Measurements from ENCODE around the gene ABCC11.

The ABCC11 gene

DNA sequence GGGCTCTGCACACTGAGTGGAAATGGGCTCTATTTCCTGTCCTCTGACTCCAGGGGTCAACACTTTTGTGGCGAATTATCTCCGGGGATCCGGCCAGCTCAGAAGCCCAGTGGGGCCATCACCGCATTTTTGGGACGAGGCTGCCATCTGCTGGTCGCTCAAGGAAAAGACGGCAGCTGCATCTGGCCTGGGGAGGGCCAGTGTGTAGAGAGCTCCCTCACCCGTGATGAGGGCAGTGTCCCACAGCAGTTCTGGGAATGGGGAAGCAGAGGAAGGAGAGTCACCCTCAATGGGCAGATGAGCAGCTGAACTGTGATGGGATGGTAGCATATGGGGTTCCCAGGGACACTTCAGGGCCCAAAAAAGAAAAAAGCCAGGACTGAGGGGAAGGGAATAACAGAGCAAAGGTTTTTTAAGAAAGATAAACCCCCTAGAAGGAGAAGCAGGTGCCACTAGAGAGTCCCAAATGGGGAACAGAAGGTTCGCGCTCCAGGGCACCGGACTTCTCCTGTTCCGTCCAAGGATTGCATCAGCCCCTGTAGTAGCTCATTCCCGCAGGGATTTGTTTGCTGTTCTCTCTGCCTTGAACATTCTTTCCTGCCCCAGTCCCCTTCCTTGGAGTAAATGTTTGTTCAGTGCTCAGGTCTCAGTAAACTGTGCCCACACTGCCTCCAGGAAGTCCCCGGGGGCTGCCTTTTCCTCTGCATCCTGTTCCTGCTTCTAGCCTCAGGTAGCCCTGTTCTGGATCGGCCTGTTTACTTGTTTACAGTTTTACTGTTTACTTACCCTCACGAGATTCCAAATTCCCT is 82.2 kb downstream of the ABCC11 start:
- peak; percentile 27 for DNase-seq (ENCODE audit: low read depth, low spot score)

DNA sequence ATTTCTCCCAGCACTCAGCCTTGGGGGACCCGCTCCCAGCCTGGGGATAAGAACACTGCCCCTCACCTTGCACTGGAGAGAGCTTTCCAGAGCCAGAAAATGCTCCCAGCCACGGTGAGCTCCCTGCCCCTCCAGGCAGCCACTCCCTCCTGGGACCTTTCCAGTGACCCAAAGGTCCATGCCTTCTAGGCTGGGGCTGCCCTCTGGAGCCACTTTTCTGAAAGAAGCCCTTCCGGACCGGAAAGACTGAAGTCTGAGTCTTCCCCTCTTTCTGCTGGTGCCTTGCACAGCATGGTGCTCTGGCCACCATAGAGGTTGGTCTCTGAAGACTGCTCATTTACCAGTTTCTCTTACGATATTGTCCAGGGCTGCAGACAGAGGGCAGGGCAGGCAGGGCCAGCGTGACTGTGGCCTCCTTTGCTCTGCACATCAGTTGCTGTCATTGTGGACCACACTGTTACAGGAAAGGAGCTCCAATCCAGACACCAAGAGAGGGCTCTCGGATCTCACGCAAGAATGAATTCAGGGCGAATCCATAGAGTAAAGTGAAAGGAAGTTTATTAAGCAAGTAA is 84.4 kb downstream of the ABCC11 start:
- DNase-seq (ENCODE audit: low read depth, low spot score) = no peak

DNA sequence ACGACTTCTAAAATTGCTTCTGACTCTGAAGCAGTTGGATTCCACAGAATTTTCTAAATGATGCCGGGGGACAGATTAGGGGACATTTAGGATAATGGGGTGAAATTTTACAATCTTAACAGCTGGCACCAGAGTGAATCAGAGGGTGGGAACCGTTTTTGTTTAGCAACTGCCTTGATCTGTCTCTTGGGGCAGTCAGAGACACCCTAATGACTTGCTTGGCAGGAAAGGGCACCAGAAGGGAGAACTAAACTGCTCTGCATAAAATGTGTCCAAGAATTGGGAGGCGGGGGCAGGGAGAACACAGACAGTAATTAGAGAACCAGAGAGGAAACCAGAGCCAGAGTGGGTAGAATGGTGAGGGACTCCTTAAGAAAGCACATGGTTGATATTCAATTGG is 85.4 kb downstream of the ABCC11 start:
- no peak for DNase-seq (ENCODE audit: low read depth, low spot score)

DNA sequence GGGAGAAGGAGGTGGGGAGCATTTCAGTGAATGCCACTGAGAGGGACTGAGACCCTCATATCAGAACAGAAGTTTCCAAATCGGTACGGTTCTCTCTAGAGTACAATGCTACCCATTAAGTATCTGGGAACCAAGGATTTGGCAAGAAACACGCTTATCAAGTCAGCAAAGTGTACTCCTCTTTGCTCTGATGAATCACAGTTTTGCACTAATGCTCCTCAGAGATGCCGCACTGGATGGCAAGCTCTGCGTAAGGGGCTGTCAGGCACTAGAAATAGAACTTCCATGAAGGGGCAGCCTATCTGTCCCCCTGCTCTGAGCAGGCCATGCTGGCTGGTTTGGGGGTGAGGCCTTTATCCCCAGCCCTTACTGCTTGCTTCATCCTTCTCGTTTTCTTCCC is 86.8 kb downstream of the ABCC11 start:
- DNase-seq (ENCODE audit: low read depth, low spot score) = no peak

DNA sequence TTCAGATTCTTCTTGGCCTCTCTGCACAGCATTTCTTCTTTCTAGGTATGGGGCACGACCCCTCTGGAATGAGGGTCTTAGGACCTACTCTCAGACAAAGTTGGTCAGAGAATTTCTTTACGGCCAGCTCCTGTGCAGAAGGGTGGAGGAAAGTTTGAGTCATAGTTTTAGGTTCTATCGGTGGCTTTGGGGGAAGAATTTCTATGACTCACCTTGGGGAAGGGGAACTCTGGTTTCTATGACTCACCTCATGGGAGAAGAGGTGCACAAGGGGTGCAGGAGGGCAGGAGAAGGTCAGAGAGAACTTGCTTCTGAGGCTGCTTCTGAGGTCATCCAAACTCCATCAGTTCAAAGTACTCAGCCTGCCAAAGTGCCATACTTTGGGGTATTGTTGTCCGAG is 89.0 kb downstream of the ABCC11 start:
- DNase-seq (ENCODE audit: low read depth, low spot score) = no peak

DNA sequence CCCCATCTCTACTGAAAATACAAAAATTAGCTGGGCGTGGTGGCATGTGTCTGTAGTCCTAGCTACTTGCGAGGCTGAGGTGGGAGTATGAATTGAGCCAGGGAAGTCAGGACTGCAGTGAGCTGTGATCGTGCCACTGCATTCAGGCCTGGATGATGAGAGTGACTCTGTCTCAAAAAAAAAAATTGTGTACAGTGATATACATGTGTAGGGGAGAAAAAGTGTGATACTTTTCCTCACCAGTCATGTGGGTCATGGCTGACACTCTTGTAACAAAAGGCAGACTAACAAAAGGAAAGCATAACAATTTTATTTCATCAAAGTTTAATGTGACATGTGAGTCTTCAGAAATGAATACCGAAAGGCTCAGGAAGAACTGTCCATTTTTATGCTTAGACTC is 89.5 kb downstream of the ABCC11 start:
- no peak for DNase-seq (ENCODE audit: low read depth, low spot score)

DNA sequence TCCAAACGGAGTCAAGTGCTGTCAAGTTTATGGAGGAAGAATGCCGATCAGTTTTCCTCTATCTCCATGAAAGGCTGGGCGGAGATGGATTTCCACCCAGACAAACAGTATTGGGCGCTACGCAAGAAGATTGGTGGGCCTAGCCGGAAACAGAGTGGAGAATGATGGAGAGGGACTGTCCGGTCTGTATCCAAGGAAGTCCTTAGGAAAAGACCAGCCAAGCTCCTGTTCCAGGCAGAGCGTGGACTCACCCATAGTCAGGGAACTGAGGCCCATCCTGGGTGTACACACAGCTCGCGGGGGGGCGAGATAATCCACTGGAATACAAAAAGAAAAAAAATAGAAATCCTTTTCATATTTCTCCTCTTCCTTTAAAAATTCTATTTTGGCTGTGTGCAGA is 90.0 kb downstream of the ABCC11 start:
- no peak for DNase-seq (ENCODE audit: low read depth, low spot score)

DNA sequence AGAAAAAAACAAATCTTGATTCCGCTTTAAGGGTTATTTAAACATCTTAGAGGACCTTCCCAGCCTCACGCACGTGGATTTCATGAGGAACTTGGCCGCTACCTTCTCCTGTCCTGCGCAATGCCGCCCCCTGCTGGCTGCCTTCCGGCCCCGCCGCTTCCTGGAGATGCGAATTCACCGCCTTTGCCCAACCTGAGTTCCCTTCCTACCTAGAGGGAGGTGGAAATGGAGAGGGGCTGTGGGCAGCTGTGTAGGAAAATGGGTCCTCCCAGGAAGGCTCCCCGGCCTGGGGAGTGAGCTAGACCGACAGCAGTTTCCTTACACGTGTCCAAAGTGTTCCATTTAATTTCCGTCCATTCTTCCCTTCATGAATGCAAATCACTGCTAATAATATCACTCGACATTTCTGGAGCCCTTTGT is 90.5 kb downstream of the ABCC11 start:
- peak; percentile 66 for DNase-seq (ENCODE audit: low read depth, low spot score)

DNA sequence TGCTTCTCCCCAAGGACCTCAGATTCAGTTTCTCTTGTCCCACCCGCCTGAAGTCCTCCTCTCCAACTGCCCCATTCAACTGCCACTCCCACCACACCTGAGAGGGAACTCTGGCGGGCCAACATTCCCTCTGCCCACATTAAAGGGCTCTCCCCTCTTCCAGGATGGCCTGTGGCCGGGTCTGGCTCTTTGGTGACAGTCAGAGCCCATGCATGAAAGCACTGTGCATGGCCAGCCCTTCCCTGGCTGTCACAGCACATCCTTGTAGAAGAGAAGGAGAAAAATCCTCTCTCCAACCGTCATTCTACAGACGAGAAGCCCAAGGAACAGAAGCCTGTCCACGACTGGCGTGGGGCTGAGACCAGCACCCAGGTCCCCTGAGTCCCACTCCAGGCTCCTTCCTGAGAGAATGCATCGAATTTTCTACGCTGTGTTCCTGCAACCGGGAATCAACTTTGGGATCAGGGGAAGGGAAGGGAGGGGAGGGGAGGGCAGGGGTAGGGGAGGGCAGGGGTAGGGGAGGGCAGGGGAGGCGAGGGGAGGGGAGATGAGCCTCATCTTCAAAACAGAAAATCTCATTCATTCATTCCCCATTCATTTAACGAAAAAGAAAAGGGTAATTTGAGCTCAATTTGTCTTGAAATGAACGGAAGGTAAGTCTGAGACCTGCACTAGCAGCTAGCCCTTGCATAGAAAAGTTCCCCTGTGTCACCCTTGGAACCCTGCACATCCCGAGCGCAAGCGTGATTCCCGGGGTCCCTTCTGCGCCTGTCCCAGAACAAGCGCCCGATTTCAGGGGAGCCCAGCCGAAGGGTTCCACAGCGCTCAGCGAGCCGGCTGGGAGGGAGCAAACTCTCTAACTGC is 91.2 kb downstream of the ABCC11 start, which contains the start of gene ABCC12:
Gene ABCC12, minus strand, starts transcription at position 68 of the 864 bp plus-strand sequence. CDS start 9,569 bp downstream, outside the sequence.
- DNase-seq (ENCODE audit: low read depth, low spot score) = no peak

DNA sequence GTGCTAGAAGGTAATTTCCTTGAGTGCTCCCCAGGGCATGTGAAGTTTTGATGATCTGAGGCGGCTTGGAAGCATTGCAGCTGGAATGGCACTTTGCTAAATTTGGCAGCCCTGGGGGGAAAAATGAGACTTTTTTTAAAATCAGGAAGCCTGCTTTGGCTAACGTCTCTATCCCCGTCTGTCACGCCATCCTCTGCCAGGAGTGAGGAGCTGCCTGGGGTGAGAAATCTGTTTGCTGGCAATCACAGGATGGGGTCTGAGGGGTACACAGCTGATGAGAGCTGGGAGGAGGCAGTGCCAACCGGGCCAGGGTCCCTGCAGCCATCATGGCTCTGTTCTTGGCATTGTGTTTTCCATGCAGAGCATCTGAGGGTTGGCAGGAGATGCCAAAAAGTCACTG is 93.6 kb downstream of the ABCC11 start:
- no peak for DNase-seq (ENCODE audit: low read depth, low spot score)

DNA sequence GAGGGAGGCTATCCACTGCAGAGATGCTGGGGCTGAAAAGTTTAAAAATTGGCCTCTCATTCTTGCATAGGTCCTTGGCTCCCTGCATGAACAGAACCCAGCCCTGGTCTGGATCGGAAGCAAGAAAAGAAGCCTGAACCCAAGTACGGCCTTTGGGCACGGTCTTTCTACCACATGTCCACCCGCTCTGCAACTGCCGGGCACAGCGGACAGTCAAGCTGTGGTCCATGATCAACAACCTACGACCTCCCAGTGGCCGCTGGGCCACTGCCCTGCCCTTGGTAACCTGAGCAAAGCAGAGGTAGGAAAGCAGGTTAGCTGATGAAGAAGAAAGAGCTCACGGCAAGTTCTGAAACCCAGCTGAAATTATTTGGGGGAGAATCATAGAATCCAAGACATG is 95.1 kb downstream of the ABCC11 start:
- DNase-seq (ENCODE audit: low read depth, low spot score) = no peak

DNA sequence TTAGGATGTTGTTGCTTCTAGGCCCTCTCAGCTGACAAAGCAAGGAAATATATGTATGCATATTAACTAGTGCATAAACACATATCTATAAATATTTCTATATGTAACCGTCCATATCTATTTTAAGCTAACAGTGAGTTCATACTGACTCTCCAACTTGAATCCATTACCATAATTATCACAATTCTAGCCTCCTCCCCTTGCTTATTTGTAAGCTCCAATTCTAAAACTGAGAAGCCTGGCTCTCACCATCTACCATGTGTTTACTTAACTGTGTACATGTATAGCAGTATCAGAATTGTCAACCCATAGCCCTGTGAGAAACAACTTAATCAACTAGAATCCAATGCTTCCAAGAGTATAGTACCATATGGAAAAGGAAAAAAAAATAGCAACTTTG is 96.6 kb downstream of the ABCC11 start:
- DNase-seq (ENCODE audit: low read depth, low spot score) = no peak

DNA sequence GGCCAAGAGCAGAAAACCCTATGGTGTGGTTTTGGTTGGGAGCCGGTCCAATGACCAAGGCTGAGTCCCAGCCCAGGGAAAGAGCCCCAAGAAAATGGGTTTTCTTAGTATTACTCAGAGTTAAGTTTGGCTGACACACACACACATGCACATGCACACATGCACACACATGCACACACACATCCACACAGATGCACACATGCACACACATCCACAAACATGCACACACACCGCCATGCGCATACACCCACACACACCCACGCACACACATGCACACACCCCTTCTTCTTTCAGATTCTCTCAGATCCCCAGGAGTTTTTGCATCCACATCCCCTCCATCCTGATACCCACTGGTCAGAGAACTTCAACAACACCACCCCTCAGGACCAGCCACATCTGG is 100.6 kb downstream of the ABCC11 start:
- DNase-seq (ENCODE audit: low read depth, low spot score) = no peak

DNA sequence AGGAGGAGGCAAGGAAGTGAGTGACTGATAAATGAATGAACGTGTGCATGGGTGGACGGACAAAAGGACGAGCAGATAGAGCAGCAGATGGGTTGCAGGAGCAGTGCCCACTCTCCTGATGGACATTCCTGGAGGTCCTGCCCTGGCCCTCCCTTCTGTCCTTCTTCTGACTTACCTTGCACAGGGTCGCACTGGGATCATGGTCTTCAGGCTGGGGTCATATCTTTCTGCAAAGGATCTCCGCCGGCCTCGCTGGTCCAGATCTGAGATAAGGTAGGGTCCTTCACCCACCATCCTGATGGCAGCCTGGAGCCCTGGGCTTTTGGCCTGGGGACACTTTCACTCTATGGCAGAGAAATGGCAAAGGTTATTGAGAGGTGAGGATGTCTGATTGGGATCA is 101.2 kb downstream of the ABCC11 start:
- DNase-seq (ENCODE audit: low read depth, low spot score) = no peak

DNA sequence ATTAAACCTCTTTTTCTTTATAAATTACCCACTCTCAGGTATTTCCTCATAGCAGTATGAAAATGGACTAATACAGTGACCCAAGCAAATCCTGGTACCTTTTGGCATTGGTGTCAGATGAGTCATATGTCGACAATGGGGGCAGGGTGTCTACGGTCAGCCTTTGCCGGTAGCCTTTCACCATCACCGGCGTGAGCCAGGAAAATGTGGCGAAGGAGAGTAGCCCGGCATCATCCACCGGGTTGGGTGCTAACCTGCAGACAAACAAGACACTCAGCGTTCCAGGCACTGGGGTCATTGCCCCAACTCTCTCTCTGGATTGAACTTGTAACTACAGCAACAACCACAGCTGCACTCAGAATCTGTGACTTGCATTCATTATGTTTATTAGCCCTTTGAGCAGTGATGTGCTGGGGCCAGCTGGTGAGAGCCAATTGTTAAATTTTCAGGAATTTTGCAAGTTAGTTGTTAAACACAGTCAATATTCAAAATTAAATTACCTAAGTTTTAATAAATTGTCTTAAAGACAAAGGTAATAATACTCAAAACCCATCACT is 103.4 kb downstream of the ABCC11 start:
- no peak for DNase-seq (ENCODE audit: low read depth, low spot score)

DNA sequence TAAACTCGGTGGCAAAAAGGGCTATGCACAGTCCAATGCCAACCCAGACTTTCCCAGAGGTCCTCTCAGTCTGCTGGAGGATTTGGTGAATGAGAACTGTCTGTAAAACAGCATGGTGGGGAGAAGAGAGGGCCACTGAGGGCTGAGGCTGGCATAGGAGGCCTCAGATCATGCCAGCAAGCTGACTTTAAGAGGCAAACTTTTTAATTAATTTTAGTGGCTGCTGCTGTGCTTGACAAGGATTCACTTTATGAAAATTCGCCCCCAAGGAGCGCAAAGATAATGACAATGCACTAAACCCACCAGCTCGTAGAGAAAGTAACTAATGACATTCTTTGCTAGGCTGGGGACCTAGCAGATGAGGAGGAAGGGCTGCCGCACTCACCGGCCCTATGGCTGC is 106.5 kb downstream of the ABCC11 start:
- no peak for DNase-seq (ENCODE audit: low read depth, low spot score)

DNA sequence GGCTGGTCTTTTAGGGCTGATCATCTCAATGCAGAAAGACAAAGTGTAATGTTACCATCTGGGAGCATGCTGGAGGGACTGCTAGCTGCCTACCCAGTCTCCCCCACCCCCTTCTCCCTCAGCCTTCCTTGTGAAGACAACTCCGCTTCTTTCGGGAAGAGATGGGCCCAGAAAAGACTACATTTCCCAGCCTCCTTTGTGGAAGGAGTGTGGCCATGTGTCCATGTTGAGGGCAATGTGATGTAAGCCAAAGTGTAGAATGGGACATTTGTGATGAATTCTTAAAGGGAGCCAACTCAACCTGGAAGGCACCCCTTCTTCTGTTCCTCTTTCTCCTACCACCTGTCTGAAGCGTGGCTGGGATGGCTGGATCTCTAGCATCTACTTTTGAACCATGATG is 107.8 kb downstream of the ABCC11 start:
- DNase-seq (ENCODE audit: low read depth, low spot score) = no peak

DNA sequence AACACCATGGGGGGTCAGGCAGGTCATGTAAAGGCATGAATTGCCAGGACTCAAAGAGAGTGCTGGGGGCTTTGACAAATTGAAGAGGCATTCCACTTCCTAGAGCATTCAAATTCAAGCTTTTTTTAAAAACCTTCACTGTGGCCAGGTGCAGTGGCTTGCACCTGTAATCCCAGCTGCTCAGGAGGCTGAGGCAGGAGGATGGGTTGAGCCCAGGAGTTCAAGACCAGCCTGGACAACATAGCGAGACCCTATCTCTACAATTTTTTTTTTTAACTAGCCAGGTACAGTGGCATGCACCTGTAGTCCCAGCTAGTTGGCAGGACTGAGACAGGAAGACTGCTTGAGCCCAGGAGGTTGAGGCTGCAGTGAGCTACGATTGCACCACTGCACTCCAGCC is 108.8 kb downstream of the ABCC11 start:
- DNase-seq (ENCODE audit: low read depth, low spot score) = no peak

DNA sequence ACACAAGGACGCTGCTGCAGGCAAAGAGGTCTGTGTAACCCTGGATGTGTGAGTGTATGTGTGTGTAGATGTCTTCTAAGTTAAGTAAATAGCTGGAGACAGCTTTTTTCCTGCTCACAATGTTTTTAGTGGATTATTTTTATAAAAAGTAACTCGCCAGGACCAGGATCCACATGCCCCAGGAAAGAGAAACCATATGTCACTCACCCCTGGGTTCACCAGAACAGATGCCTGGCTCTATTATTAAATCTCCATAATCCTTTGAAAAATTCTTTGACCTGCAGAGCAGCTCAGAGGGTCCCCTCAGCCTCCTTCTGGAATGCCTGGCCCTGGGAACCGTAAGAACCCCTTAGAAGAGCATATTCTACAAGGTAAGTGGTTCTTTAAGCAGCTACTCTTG is 109.5 kb downstream of the ABCC11 start:
- no peak for DNase-seq (ENCODE audit: low read depth, low spot score)

DNA sequence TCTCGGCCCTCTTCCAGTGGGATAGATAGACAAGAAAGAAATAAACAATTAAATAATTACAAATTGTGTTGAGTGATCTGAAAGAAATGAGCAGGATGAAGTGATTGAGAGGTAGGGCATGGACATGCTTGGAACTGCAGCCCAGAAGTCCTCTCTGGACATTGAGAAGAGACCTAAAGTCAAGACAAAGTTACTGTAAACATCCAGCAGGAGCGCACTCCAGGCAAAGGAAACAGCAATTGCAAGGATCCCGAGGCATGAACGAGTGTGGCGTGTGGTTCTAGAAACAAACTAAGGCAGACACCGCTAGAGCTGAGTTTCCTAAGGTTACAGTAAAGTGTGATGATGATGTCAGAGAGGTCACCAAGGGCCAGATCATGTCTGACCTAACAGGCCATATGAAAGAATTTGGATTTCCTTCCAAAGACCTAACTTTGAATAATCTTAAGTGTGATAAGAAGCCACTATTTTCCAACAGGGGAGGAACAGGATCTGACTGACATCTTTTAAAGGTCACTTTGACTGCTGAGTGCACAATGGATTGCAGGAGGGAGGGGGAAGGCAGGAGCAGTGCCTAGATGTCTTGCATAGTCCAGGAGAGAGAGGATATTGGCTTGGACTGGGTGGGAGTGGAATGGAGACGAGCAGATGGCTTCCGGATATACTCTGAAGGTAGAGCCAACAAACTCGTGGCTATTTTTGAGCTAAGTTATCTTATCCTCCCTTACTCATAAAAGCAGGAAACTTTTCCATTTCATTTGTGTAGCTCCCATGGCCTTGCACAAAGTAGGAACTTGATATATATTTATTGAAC is 110.6 kb downstream of the ABCC11 start:
- no peak for DNase-seq (ENCODE audit: low read depth, low spot score)

DNA sequence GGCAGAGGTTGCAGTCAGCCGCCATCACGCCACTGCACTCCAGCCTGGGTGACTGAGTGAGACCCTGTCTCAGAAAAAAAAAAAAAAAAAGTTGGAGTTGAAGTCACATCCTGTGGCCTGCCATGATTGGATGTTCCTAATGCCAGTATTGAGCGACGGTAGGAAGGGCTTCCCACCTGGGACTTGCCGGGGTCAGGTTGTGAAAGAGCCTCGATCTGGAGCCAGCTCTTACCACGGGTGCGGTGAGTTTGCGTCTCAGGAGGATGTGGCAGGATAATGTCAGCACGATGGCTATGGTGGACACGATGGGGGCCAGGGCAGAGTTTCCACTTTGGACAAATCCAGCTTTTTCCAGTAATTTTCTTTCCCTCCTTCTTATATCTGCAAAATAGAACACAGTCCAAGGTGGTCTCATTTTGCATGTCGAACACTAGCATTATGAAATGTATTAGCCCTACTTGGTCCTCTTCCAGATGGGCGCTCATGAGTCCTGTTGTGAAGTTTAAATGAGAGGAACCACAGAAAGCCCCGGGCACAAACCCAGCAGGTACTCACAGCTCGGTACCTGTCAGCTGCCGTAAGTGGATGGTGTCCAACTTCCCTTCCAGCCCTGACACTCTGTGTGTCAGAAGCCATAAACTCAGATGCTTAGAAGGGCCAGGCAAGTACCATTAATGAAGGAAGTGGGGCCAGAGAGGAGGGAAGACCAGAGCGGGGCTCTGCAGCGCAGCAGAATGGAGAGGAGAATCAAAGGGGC is 113.7 kb downstream of the ABCC11 start:
- no peak for DNase-seq (ENCODE audit: low read depth, low spot score)

Data from activated naive CD8-positive, alpha-beta T cell treated with anti-CD3 and anti-CD28 coated beads, Interleukin-2, amount 50 U/mL, for 16 hours (primary cell).